Hematopoietic multipotent progenitor cell treated with erythropoietin and hydrocortisone succinate and interleukin-3 and kit ligand, for 8 days (in vitro differentiated cells): ENCODE results near the gene COX17.
"Not testable (repeated sequence)": the region's sequence is repeated elsewhere in the genome, so short reads cannot be mapped to it uniquely, and the experiment has no call there.

Experiments
- DNase-seq: peaks from one replicate; pipeline ENCODE4 v3.0.0-alpha.2; 2015

The COX17 gene

GRCh38 chr3:119676771-119677640, at the start of gene COX17:
TSS of gene COX17 (minus strand) at chr3:119677406. CDS start at chr3:119677310, 96 bp downstream.
- peak; percentile 98 for DNase-seq

- DNase-seq: no peak
Measured at GRCh38 chr3:119726909-119727308, 49.7 kb upstream of the COX17 start.

- DNase-seq: no peak
Measured at GRCh38 chr3:119723022-119723421, 45.8 kb upstream of the COX17 start.

- no peak for DNase-seq
Measured at GRCh38 chr3:119717520-119717919, 40.3 kb upstream of the COX17 start.

- DNase-seq: no peak
Measured at GRCh38 chr3:119716998-119717397, 39.8 kb upstream of the COX17 start.

- no peak for DNase-seq
Measured at GRCh38 chr3:119715105-119715504, 37.9 kb upstream of the COX17 start.

- no peak for DNase-seq
Measured at GRCh38 chr3:119703820-119704531, 26.8 kb upstream of the COX17 start.

- peak; percentile 84 for DNase-seq
Measured at GRCh38 chr3:119702530-119703527, 25.6 kb upstream of the COX17 start, which contains the start of gene CFAP91. TSS of gene CFAP91 (plus strand) at chr3:119703022. CDS start at chr3:119703099, 77 bp downstream.

GRCh38 chr3:119700920-119701734, 23.9 kb upstream of the COX17 start:
- DNase-seq: peak; percentile 15

- DNase-seq: no peak
Measured at GRCh38 chr3:119700269-119700919, 23.2 kb upstream of the COX17 start.

GRCh38 chr3:119697394-119697793, 20.2 kb upstream of the COX17 start:
- DNase-seq: no peak

- no peak for DNase-seq
Measured at GRCh38 chr3:119695480-119695879, 18.3 kb upstream of the COX17 start.

GRCh38 chr3:119690043-119690656, 12.9 kb upstream of the COX17 start:
- peak; percentile 35 for DNase-seq

- DNase-seq: no peak
Measured at GRCh38 chr3:119683421-119683820, 6.2 kb upstream of the COX17 start.

- DNase-seq: peak; percentile 65
Measured at GRCh38 chr3:119681279-119681678, 4.1 kb upstream of the COX17 start.

- peak; percentile 14 for DNase-seq
Measured at GRCh38 chr3:119679874-119680273, 2.7 kb upstream of the COX17 start.

GRCh38 chr3:119678209-119678608, 1.0 kb upstream of the COX17 start:
- DNase-seq: not testable (repeated sequence)

GRCh38 chr3:119677641-119677934, 382 bp upstream of the COX17 start:
- DNase-seq: no peak

- peak; percentile 5 for DNase-seq
Measured at GRCh38 chr3:119676020-119676419, 1.2 kb downstream of the COX17 start.

GRCh38 chr3:119675188-119675874, 1.9 kb downstream of the COX17 start:
- DNase-seq: no peak
